Activated CD4-positive, alpha-beta memory T cell treated with anti-CD3 and anti-CD28 coated beads for 36 hours (primary cell): Measurements from ENCODE around the gene AMPD3. TPM values are rescaled to one million over a fixed set of nuclear protein-coding genes. Genes with fewer than 3 reads are reported as not detected.

Experiments
- CTCF ChIA-PET: fragments of 350-600 bp; sonication (Branson Sonifier 250); formaldehyde crosslinking; loops from one replicate; lab custom pipeline; 2021; ENCODE audit warnings: antibody characterized with exemption, inconsistent platforms; lab: Charles Lee
- POLR2A ChIA-PET: fragments of 350-600 bp; sonication (Branson Sonifier 250); formaldehyde crosslinking; loops from one replicate; lab custom pipeline; 2021; ENCODE audit warnings: antibody characterized with exemption; lab: Charles Lee
- DNase-seq: peaks from one replicate; pipeline ENCODE4 v3.0.0-alpha.2; 2020
- H3K27ac Mint-ChIP-seq: one replicate; pipeline ENCODE4 v1.8.0; 2021; ENCODE audit warnings: mixed read lengths
- H3K27me3 Mint-ChIP-seq: one replicate; pipeline ENCODE4 v1.8.0; 2021; ENCODE audit warnings: mixed read lengths
- H3K36me3 Mint-ChIP-seq: one replicate; pipeline ENCODE4 v1.8.0; 2021; ENCODE audit warnings: mixed read lengths
- H3K4me1 Mint-ChIP-seq: one replicate; pipeline ENCODE4 v1.8.0; 2021; ENCODE audit warnings: low read depth, mixed read lengths
- H3K4me3 Mint-ChIP-seq: one replicate; pipeline ENCODE4 v1.8.0; 2021; ENCODE audit warnings: mild to moderate bottlenecking, mixed read lengths
- H3K9me3 Mint-ChIP-seq: one replicate; pipeline ENCODE4 v1.8.0; 2021; ENCODE audit warnings: mixed read lengths
- intact Hi-C: fragments of 100-400 bp; cut with micrococcal nuclease; formaldehyde crosslinking; loops from one replicate; pipeline ENCODE4 v1.15.1; 2023
- total RNA-seq, 2 experiments: library from RNA; stranded (reverse); gene quantifications; one replicate each; pipeline ENCODE4 v1.2.3, GENCODE V29; 2021

AMPD3 gene
- total RNA-seq, 2 experiments from 2014 or later: 25.5 to 25.7 TPM

- H3K4me3 Mint-ChIP-seq: no peak overlapping the region
- ChIA-PET CTCF (interaction anchor here (1.1 kb wide), 1 partner anchor 87 kb away, joined by 3 read pairs; no protein-coding TSS in a partner anchor), POLR2A (no interaction called here)
- intact Hi-C loops: no loop called here
- H3K27ac Mint-ChIP-seq: no peak overlapping the region
- H3K36me3 Mint-ChIP-seq: peaks cover 26% of the 10 kb centered on the region
- H3K27me3 Mint-ChIP-seq: no peaks in the 10 kb centered on the region
- H3K9me3 Mint-ChIP-seq: no peaks in the 10 kb centered on the region
- H3K4me1 Mint-ChIP-seq: no peaks in the 10 kb centered on the region
- DNase-seq: no peak
These were observed 46.0 kb downstream of the AMPD3 start for GRCh38 chr11:10500757-10501684.

- ChIA-PET CTCF (interaction anchor here (1.1 kb wide), 1 partner anchor 88 kb away, joined by 3 read pairs; no protein-coding TSS in a partner anchor), POLR2A (no interaction called here)
- DNase-seq: no peak
- no peaks in the 10 kb centered on the region for H3K27me3 Mint-ChIP-seq
- H3K4me1 Mint-ChIP-seq: no peaks in the 10 kb centered on the region
- H3K36me3 Mint-ChIP-seq: peaks cover 27% of the 10 kb centered on the region
- intact Hi-C loops: no loop called here
- no peaks in the 10 kb centered on the region for H3K9me3 Mint-ChIP-seq
- no peak overlapping the region for H3K4me3 Mint-ChIP-seq
- H3K27ac Mint-ChIP-seq: no peak overlapping the region
These were observed 47.1 kb downstream of the AMPD3 start for GRCh38 chr11:10502065-10502680.

GRCh38 chr11:10502770-10503169 lies 47.7 kb downstream of the AMPD3 start:
- no peaks in the 10 kb centered on the region for H3K27me3 Mint-ChIP-seq
- no peak overlapping the region for H3K4me3 Mint-ChIP-seq
- ChIA-PET POLR2A (no interaction called here), CTCF (interaction anchor here (0.7 kb wide), 1 partner anchor 326 kb away, joined by 3 read pairs; no protein-coding TSS in a partner anchor)
- peaks cover 24% of the 10 kb centered on the region for H3K36me3 Mint-ChIP-seq
- H3K4me1 Mint-ChIP-seq: no peaks in the 10 kb centered on the region
- DNase-seq: no peak
- no peak overlapping the region for H3K27ac Mint-ChIP-seq
- intact Hi-C loops: no loop called here
- H3K9me3 Mint-ChIP-seq: no peaks in the 10 kb centered on the region

GRCh38 chr11:10503221-10503620 lies 48.2 kb downstream of the AMPD3 start:
- no peaks in the 10 kb centered on the region for H3K27me3 Mint-ChIP-seq
- ChIA-PET CTCF (interaction anchor here (0.6 to 0.7 kb wide), 2 partner anchors 218 to 326 kb away, joined by 3 to 4 read pairs; no protein-coding TSS in a partner anchor), POLR2A (no interaction called here)
- no peak overlapping the region for H3K4me3 Mint-ChIP-seq
- H3K4me1 Mint-ChIP-seq: no peaks in the 10 kb centered on the region
- H3K27ac Mint-ChIP-seq: no peak overlapping the region
- no peaks in the 10 kb centered on the region for H3K9me3 Mint-ChIP-seq
- DNase-seq: no peak
- peaks cover 24% of the 10 kb centered on the region for H3K36me3 Mint-ChIP-seq
- intact Hi-C loops: no loop called here

DNA sequence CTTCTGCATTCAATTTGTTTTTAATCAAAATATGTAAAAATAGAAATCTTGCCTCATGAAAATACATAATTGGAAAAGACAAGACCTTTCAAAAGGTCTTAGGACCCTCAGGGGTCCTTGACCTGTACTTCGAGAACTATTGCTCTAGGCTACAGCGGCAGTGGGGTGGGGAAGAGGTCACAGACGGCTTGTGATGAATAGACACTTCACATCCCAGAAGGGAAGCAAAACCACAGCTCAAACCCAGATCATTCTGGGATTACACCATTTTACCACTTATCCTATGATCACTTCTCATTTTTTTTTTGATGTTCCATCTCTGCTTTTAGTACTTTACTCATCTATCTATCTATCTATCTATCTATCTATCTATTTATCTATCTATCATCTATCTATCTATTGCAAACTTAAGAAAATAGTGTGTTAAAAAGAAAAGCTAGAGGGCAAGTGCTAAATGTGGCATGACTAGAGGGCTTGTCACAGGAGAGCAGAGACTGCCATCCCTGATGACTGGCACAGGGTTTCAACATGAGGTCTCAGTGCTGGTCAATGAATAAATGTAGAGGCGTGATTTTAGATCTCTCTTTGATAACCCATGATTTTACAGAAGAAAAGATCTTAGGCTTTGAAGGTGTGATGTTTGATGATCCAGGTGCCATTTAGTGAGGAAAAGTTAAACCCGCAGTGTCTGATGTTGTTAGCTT lies 48.9 kb downstream of the AMPD3 start:
- DNase-seq: no peak

DNA sequence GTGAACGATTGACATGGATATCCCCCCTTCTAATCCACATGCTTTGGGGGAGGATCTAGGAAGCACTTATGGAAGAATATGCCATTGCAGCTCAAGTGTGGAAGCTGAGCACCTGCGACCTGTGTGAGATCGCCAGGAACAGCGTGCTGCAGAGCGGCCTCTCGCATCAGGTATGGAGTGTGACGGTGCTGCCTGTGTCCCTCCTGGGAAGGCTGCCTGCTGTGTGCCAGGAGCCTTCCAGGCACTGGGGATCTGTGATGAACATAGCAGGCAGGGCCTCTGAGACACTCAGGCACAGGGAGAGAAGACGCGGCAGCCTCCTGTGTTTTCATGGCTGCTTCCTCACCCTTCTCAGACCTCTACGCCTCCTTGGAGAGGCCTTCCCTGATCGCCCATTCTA lies 49.4 kb downstream of the AMPD3 start:
- ChIA-PET CTCF (no interaction called here), POLR2A (interaction anchor here (0.6 kb wide), 1 partner anchor 216 kb away, joined by 3 read pairs; no protein-coding TSS in a partner anchor)
- no peaks in the 10 kb centered on the region for H3K4me1 Mint-ChIP-seq
- intact Hi-C loops: no loop called here
- H3K36me3 Mint-ChIP-seq: peaks cover 22% of the 10 kb centered on the region
- H3K9me3 Mint-ChIP-seq: no peaks in the 10 kb centered on the region
- no peaks in the 10 kb centered on the region for H3K27me3 Mint-ChIP-seq
- H3K4me3 Mint-ChIP-seq: no peak overlapping the region
- DNase-seq: no peak
- H3K27ac Mint-ChIP-seq: no peak overlapping the region

More for the DNA sequence above, 48.9 kb downstream of the AMPD3 start:
- Mint-ChIP-seq H3K27me3 (no peaks in the 10 kb centered on the region), H3K4me3 (no peak overlapping the region), H3K9me3 (no peaks in the 10 kb centered on the region), H3K27ac (no peak overlapping the region), H3K4me1 (no peaks in the 10 kb centered on the region), H3K36me3 (peaks cover 23% of the 10 kb centered on the region)
- POLR2A ChIA-PET: interaction anchor here (0.6 kb wide), 1 partner anchor 217 kb away, joined by 3 read pairs; no protein-coding TSS in a partner anchor
- CTCF ChIA-PET: interaction anchor here (0.6 kb wide), 1 partner anchor 217 kb away, joined by 4 read pairs; no protein-coding TSS in a partner anchor
- intact Hi-C loops: no loop called here

DNA sequence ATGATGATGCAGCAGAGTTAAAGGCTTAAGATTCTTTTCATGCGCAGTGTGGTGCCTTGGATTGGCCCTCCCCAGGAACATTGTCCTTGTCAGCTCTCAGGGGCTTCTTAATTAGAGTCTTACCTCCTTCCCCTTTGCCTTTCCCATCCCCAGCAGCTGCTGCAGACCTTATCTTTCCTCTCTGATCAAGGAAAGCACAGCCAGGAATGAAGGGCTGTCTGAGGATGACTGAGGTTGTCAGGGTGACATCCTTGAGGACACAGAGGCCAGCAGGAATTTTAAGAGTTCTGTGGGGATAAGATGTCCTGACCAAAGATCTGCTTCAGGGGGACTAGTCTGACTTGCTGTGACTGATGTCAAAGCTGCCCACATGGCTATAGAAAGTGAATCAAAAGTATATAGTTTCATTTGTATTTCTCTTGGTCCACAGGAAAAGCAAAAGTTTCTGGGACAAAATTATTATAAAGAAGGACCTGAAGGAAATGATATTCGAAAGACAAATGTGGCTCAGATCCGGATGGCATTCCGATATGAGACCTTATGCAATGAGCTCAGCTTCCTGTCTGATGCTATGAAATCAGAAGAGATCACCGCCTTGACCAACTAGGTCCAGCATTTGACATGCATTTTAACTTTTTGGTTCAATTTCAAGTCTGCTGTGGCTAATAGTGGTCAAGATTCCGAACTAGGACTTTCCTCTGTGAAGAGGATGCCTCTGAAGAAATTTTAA lies 50.4 kb downstream of the AMPD3 start:
- H3K36me3 Mint-ChIP-seq: peaks cover 17% of the 10 kb centered on the region
- intact Hi-C loops: no loop called here
- H3K9me3 Mint-ChIP-seq: no peaks in the 10 kb centered on the region
- no peak overlapping the region for H3K27ac Mint-ChIP-seq
- no peak overlapping the region for H3K4me3 Mint-ChIP-seq
- H3K4me1 Mint-ChIP-seq: no peaks in the 10 kb centered on the region
- ChIA-PET CTCF (no interaction called here), POLR2A (no interaction called here)
- DNase-seq: no peak
- H3K27me3 Mint-ChIP-seq: no peaks in the 10 kb centered on the region

DNA sequence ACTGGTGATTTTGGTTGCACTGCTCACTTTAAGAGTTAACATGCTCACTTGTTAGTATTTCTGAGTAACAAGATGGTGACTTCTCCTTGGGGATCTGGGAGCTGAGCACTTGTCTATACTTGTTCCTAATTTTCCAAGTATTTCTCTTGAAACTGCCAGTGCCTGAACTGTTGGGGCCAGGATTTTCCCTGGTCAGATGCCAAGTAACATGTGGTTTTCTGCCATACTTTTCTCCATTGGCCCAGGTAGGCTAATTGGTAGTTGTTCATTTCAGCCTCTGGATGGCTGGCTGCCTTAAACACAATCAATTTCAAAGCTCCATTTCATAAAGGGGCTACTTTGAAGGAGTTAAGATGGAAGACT lies 50.9 kb downstream of the AMPD3 start:
- H3K4me1 Mint-ChIP-seq: no peaks in the 10 kb centered on the region
- no peaks in the 10 kb centered on the region for H3K9me3 Mint-ChIP-seq
- ChIA-PET POLR2A (no interaction called here), CTCF (no interaction called here)
- peaks cover 12% of the 10 kb centered on the region for H3K36me3 Mint-ChIP-seq
- H3K4me3 Mint-ChIP-seq: no peak overlapping the region
- no peak for DNase-seq
- H3K27ac Mint-ChIP-seq: no peak overlapping the region
- intact Hi-C loops: no loop called here
- H3K27me3 Mint-ChIP-seq: no peaks in the 10 kb centered on the region

DNA sequence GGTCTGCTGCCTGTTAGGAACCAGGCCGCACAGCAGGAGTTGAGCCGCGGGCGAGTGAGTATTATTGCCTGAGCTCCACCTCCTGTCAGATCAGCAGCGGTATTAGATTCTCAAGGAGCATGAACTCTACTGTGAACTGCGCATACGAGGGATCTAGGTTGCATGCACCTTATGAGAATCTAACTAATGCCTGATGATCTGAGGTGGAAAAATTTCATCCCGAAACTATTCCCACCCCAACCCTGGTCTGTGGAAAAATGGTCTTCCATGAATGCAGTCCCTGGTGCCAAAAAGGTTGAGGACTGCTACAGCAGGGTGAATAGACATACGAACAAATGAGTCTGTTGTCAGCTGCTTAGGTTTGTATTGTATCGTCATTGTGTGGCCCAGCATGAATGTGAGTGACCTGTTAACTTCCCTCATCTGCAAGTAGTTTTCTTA lies 56.1 kb downstream of the AMPD3 start:
- CTCF ChIA-PET: interaction anchor here (1.0 kb wide), 1 partner anchor 98 kb away, joined by 3 read pairs; no protein-coding TSS in a partner anchor
- DNase-seq: no peak
- no peak overlapping the region for H3K27ac Mint-ChIP-seq
- no peak overlapping the region for H3K4me3 Mint-ChIP-seq
- intact Hi-C loops: no loop called here
- H3K9me3 Mint-ChIP-seq: no peaks in the 10 kb centered on the region
- POLR2A ChIA-PET: no interaction called here
- H3K4me1 Mint-ChIP-seq: no peaks in the 10 kb centered on the region
- H3K27me3 Mint-ChIP-seq: no peaks in the 10 kb centered on the region
- H3K36me3 Mint-ChIP-seq: peaks cover 8% of the 10 kb centered on the region

GRCh38 chr11:10514202-10514601 lies 59.1 kb downstream of the AMPD3 start:
- H3K27ac Mint-ChIP-seq: no peak overlapping the region
- CTCF ChIA-PET: interaction anchor here (0.6 to 1.1 kb wide), 3 partner anchors 27 to 142 kb away, joined by 3 to 4 read pairs (median 3); partner anchors contain the start of gene RNF141
- intact Hi-C loops: no loop called here
- H3K36me3 Mint-ChIP-seq: peaks cover 6% of the 10 kb centered on the region
- POLR2A ChIA-PET: no interaction called here
- no peaks in the 10 kb centered on the region for H3K4me1 Mint-ChIP-seq
- DNase-seq: no peak
- H3K27me3 Mint-ChIP-seq: no peaks in the 10 kb centered on the region
- no peaks in the 10 kb centered on the region for H3K9me3 Mint-ChIP-seq
- H3K4me3 Mint-ChIP-seq: no peak overlapping the region

GRCh38 chr11:10514709-10515108 lies 59.6 kb downstream of the AMPD3 start:
- no peak overlapping the region for H3K4me3 Mint-ChIP-seq
- H3K9me3 Mint-ChIP-seq: no peaks in the 10 kb centered on the region
- H3K27ac Mint-ChIP-seq: no peak overlapping the region
- DNase-seq: no peak
- no peaks in the 10 kb centered on the region for H3K27me3 Mint-ChIP-seq
- intact Hi-C loops: no loop called here
- ChIA-PET CTCF (interaction anchor here (0.6 to 1.0 kb wide), 2 partner anchors 26 to 139 kb away, joined by 3 to 4 read pairs; partner anchors contain the start of gene RNF141), POLR2A (no interaction called here)
- H3K4me1 Mint-ChIP-seq: no peaks in the 10 kb centered on the region
- peaks cover 7% of the 10 kb centered on the region for H3K36me3 Mint-ChIP-seq
